IgD-negative memory B cell (primary cell): ENCODE results near the gene CHCHD3. TPM values are rescaled to one million over a fixed set of nuclear protein-coding genes. Genes with fewer than 3 reads are reported as not detected.

Experiments
- H3K27ac Mint-ChIP-seq, 3 donors: one replicate each; pipeline ENCODE4 v1.8.0; 2020 to 2022; ENCODE audit warnings: mild to moderate bottlenecking in 3 of 3, mixed read lengths in 3 of 3, moderate library complexity in 1 of 3
- H3K27me3 Mint-ChIP-seq: one replicate; pipeline ENCODE4 v1.8.0; 2021; ENCODE audit warnings: mixed read lengths
- H3K36me3 Mint-ChIP-seq: one replicate; pipeline ENCODE4 v1.8.0; 2020; ENCODE audit warnings: mild to moderate bottlenecking, mixed read lengths
- H3K4me1 Mint-ChIP-seq, 3 donors: one replicate each; pipeline ENCODE4 v1.8.0; 2020 to 2022; ENCODE audit warnings: mixed read lengths in 3 of 3, mild to moderate bottlenecking in 1 of 3
- H3K4me3 Mint-ChIP-seq, 4 donors: one replicate each; pipeline ENCODE4 v1.8.0; 2020 to 2022; ENCODE audit warnings: mild to moderate bottlenecking in 4 of 4, mixed read lengths in 4 of 4, moderate library complexity in 3 of 4
- H3K9me3 Mint-ChIP-seq, 3 donors: one replicate each; pipeline ENCODE4 v1.8.0; 2020 to 2021; ENCODE audit warnings: mixed read lengths in 3 of 3, mild to moderate bottlenecking in 1 of 3
- polyA plus RNA-seq: library from polyadenylated mRNA; unstranded; fragments of 300-500 nt; fragmentation: Illumina TruSeq; gene quantifications from one replicate; pipeline ENCODE4 v1.2.3, GENCODE V29; 2021

Gene CHCHD3
- polyA plus RNA-seq, 1 donor from 2014 or later = 62.7 TPM

GRCh38 chr7:133061357-133061756, 20.5 kb downstream of the CHCHD3 start:
- no peak overlapping the region for H3K4me3 Mint-ChIP-seq
- H3K4me1 Mint-ChIP-seq = peaks cover 18 to 27% (median 25%) of the 10 kb centered on the region in 3 donors
- H3K9me3 Mint-ChIP-seq = peaks cover 0 to 2% (median 0%) of the 10 kb centered on the region in 3 donors
- no peak overlapping the region for H3K27ac Mint-ChIP-seq
- peaks cover 9% of the 10 kb centered on the region for H3K36me3 Mint-ChIP-seq
- no peaks in the 10 kb centered on the region for H3K27me3 Mint-ChIP-seq

- H3K4me1 Mint-ChIP-seq = peaks cover 20 to 28% (median 25%) of the 10 kb centered on the region in 3 donors
- peaks cover 9% of the 10 kb centered on the region for H3K36me3 Mint-ChIP-seq
- H3K27me3 Mint-ChIP-seq = no peaks in the 10 kb centered on the region
- H3K9me3 Mint-ChIP-seq = peaks cover 0 to 2% (median 0%) of the 10 kb centered on the region in 3 donors
- H3K4me3 Mint-ChIP-seq = peak overlapping the region in 2 of 4 donors; percentile 63 to 64
- H3K27ac Mint-ChIP-seq = peak overlapping the region in 2 of 3 donors; percentile 21 to 48
Measured at GRCh38 chr7:133060004-133060403, 21.9 kb downstream of the CHCHD3 start.

- H3K4me1 Mint-ChIP-seq = peaks cover 20 to 28% (median 25%) of the 10 kb centered on the region in 3 donors
- H3K9me3 Mint-ChIP-seq = peaks cover 0 to 2% (median 0%) of the 10 kb centered on the region in 3 donors
- peaks cover 12% of the 10 kb centered on the region for H3K36me3 Mint-ChIP-seq
- H3K27me3 Mint-ChIP-seq = no peaks in the 10 kb centered on the region
- H3K4me3 Mint-ChIP-seq = peak overlapping the region in 1 of 4 donors; percentile 71
- H3K27ac Mint-ChIP-seq = no peak overlapping the region
Measured at GRCh38 chr7:133059263-133059662, 22.6 kb downstream of the CHCHD3 start.

- peak overlapping the region in 2 of 3 donors; percentile 46 to 58 for H3K27ac Mint-ChIP-seq
- H3K4me3 Mint-ChIP-seq = no peak overlapping the region
- H3K4me1 Mint-ChIP-seq = peaks cover 19 to 43% (median 24%) of the 10 kb centered on the region in 3 donors
- H3K27me3 Mint-ChIP-seq = no peaks in the 10 kb centered on the region
- H3K36me3 Mint-ChIP-seq = peaks cover 12% of the 10 kb centered on the region
- H3K9me3 Mint-ChIP-seq = no peaks in the 10 kb centered on the region
Measured at GRCh38 chr7:133056370-133057238, 25.3 kb downstream of the CHCHD3 start.

GRCh38 chr7:133054162-133054840, 27.6 kb downstream of the CHCHD3 start:
- H3K4me1 Mint-ChIP-seq = peaks cover 14 to 33% (median 14%) of the 10 kb centered on the region in 3 donors
- no peak overlapping the region for H3K27ac Mint-ChIP-seq

GRCh38 chr7:133053321-133053891, 28.5 kb downstream of the CHCHD3 start:
- peak overlapping the region in 1 of 3 donors; percentile 44 for H3K27ac Mint-ChIP-seq
- H3K4me1 Mint-ChIP-seq = peaks cover 10 to 31% (median 14%) of the 10 kb centered on the region in 3 donors
- H3K36me3 Mint-ChIP-seq = peaks cover 3% of the 10 kb centered on the region

More at GRCh38 chr7:133054162-133054840, 27.6 kb downstream of the CHCHD3 start:
- Mint-ChIP-seq H3K9me3 (no peaks in the 10 kb centered on the region), H3K36me3 (peaks cover 3% of the 10 kb centered on the region), H3K27me3 (no peaks in the 10 kb centered on the region), H3K4me3 (no peak overlapping the region)

GRCh38 chr7:133052826-133053225, 29.1 kb downstream of the CHCHD3 start:
- H3K4me1 Mint-ChIP-seq = peaks cover 10 to 31% (median 14%) of the 10 kb centered on the region in 3 donors
- no peaks in the 10 kb centered on the region for H3K9me3 Mint-ChIP-seq
- H3K4me3 Mint-ChIP-seq = no peak overlapping the region
- peak overlapping the region in 1 of 3 donors; percentile 44 for H3K27ac Mint-ChIP-seq
- H3K27me3 Mint-ChIP-seq = no peaks in the 10 kb centered on the region
- peaks cover 3% of the 10 kb centered on the region for H3K36me3 Mint-ChIP-seq

More at GRCh38 chr7:133053321-133053891, 28.5 kb downstream of the CHCHD3 start:
- no peaks in the 10 kb centered on the region for H3K27me3 Mint-ChIP-seq
- no peaks in the 10 kb centered on the region for H3K9me3 Mint-ChIP-seq
- H3K4me3 Mint-ChIP-seq = no peak overlapping the region

GRCh38 chr7:133052401-133052756, 29.5 kb downstream of the CHCHD3 start:
- Mint-ChIP-seq H3K9me3 (no peaks in the 10 kb centered on the region), H3K27ac (no peak overlapping the region), H3K4me3 (no peak overlapping the region), H3K36me3 (peaks cover 3% of the 10 kb centered on the region), H3K27me3 (no peaks in the 10 kb centered on the region), H3K4me1 (peaks cover 10 to 31% (median 14%) of the 10 kb centered on the region in 3 donors)

- no peak overlapping the region for H3K4me3 Mint-ChIP-seq
- no peak overlapping the region for H3K27ac Mint-ChIP-seq
- no peaks in the 10 kb centered on the region for H3K9me3 Mint-ChIP-seq
- no peaks in the 10 kb centered on the region for H3K27me3 Mint-ChIP-seq
- peaks cover 3% of the 10 kb centered on the region for H3K36me3 Mint-ChIP-seq
- H3K4me1 Mint-ChIP-seq = peaks cover 10 to 28% (median 14%) of the 10 kb centered on the region in 3 donors
Measured at GRCh38 chr7:133051719-133052400, 30.0 kb downstream of the CHCHD3 start.

- Mint-ChIP-seq H3K4me1 (peaks cover 8 to 24% (median 14%) of the 10 kb centered on the region in 3 donors), H3K4me3 (no peak overlapping the region), H3K9me3 (no peaks in the 10 kb centered on the region), H3K27ac (no peak overlapping the region), H3K36me3 (peaks cover 3% of the 10 kb centered on the region), H3K27me3 (no peaks in the 10 kb centered on the region)
Measured at GRCh38 chr7:133051066-133051465, 30.8 kb downstream of the CHCHD3 start.

GRCh38 chr7:133050200-133050995, 31.5 kb downstream of the CHCHD3 start:
- Mint-ChIP-seq H3K4me3 (no peak overlapping the region), H3K27ac (no peak overlapping the region)

GRCh38 chr7:133048589-133048988, 33.3 kb downstream of the CHCHD3 start:
- Mint-ChIP-seq H3K36me3 (peaks cover 2% of the 10 kb centered on the region), H3K4me1 (peaks cover 8 to 22% (median 11%) of the 10 kb centered on the region in 3 donors), H3K4me3 (no peak overlapping the region), H3K27me3 (no peaks in the 10 kb centered on the region), H3K9me3 (no peaks in the 10 kb centered on the region), H3K27ac (no peak overlapping the region)

More at GRCh38 chr7:133050200-133050995, 31.5 kb downstream of the CHCHD3 start:
- Mint-ChIP-seq H3K9me3 (no peaks in the 10 kb centered on the region), H3K36me3 (peaks cover 3% of the 10 kb centered on the region), H3K27me3 (no peaks in the 10 kb centered on the region), H3K4me1 (peaks cover 8 to 24% (median 14%) of the 10 kb centered on the region in 3 donors)

GRCh38 chr7:133047321-133047720, 34.6 kb downstream of the CHCHD3 start:
- Mint-ChIP-seq H3K27ac (no peak overlapping the region), H3K4me1 (peaks cover 4 to 14% (median 6%) of the 10 kb centered on the region in 3 donors), H3K4me3 (no peak overlapping the region), H3K36me3 (peaks cover 2% of the 10 kb centered on the region), H3K27me3 (no peaks in the 10 kb centered on the region), H3K9me3 (no peaks in the 10 kb centered on the region)
